Smooth muscle cell (in vitro differentiated cells): ENCODE results near the gene CACNA1D. TPM values are rescaled to one million over a fixed set of nuclear protein-coding genes. Genes with fewer than 3 reads are reported as not detected.
A peak's percentile ranks its signal among the peaks of the same experiment; 100 is the strongest.

Experiments used
- DNase-seq: peaks from one replicate; lab custom pipeline; 2025; ENCODE audit not compliant: unreplicated experiment; lab: John Stamatoyannopoulos, UW
- H2AFZ ChIP-seq: fragments of 200-600 bp; sonication (generic); 2 replicates; pipeline ENCODE4 v1.6.0; 2016; ENCODE audit warnings: antibody characterized with exemption, low read depth, mild to moderate bottlenecking
- H3F3A ChIP-seq: fragments of 200-600 bp; sonication (generic); 2 replicates; pipeline ENCODE4 v1.6.0; 2017; ENCODE audit warnings: antibody characterized with exemption, low read depth
- H3K27ac ChIP-seq: fragments of 200-600 bp; sonication (generic); 2 replicates; pipeline ENCODE4 v1.5.1; 2016; ENCODE audit warnings: low read depth, mild to moderate bottlenecking
- H3K27me3 ChIP-seq: fragments of 200-600 bp; sonication (generic); 2 replicates; pipeline ENCODE4 v1.6.1; 2016; ENCODE audit warnings: low read depth, mild to moderate bottlenecking
- H3K36me3 ChIP-seq: fragments of 200-600 bp; sonication (generic); 2 replicates; pipeline ENCODE4 v1.5.1; 2016; ENCODE audit warnings: low read depth
- H3K4me1 ChIP-seq: fragments of 200-600 bp; sonication (generic); 2 replicates; pipeline ENCODE4 v1.5.1; 2016; ENCODE audit warnings: low read depth
- H3K4me2 ChIP-seq: fragments of 200-600 bp; sonication (generic); 2 replicates; pipeline ENCODE4 v1.6.0; 2016; ENCODE audit warnings: mild to moderate bottlenecking
- H3K4me3 ChIP-seq: fragments of 200-600 bp; sonication (generic); 2 replicates; pipeline ENCODE4 v1.5.1; 2016; ENCODE audit warnings: mild to moderate bottlenecking
- H3K79me2 ChIP-seq: fragments of 200-600 bp; sonication (generic); 2 replicates; pipeline ENCODE4 v1.6.0; 2016; ENCODE audit warnings: low read depth, mild to moderate bottlenecking
- H3K9ac ChIP-seq: fragments of 200-600 bp; sonication (generic); 2 replicates; pipeline ENCODE4 v1.6.0; 2016; ENCODE audit warnings: low read depth
- H3K9me3 ChIP-seq: fragments of 200-600 bp; sonication (generic); replicated peaks from 2 replicates; pipeline ENCODE4 v1.5.1; 2016; ENCODE audit warnings: low read depth
- H4K20me1 ChIP-seq: fragments of 200-600 bp; sonication (generic); 2 replicates; pipeline ENCODE4 v1.6.0; 2016; ENCODE audit warnings: low read depth
- CTCF ChIP-seq: fragments of 200-600 bp; sonication (generic); IDR thresholded peaks from 2 replicates; pipeline ENCODE4 v1.5.1; 2017; ENCODE audit warnings: borderline replicate concordance, mild to moderate bottlenecking, antibody characterized with exemption; ENCODE audit not compliant: insufficient read depth, poor library complexity, severe bottlenecking
- WGBS: methylation state at CpG from one replicate; pipeline ENCODE4 v1.1.7; 2016; ENCODE audit warnings: low lambda C conversion rate; 5-methylcytosine and 5-hydroxymethylcytosine counted together
- polyA plus RNA-seq: library from polyadenylated mRNA; unstranded; fragments of >200 nt; fragmentation: Nextera tagmentation; extraction: Ambion mirVana; gene quantifications from 2 replicates; pipeline ENCODE4 v1.2.1, GENCODE V29; 2016
- total RNA-seq: library from RNA; depleted of rRNA; stranded (reverse); fragments of >200 nt; gene quantifications from 2 replicates; pipeline ENCODE4 v1.2.3, GENCODE V29; 2014

CACNA1D gene
- total and polyA plus RNA-seq, 2 experiments from 2014 or later = 0.63 to 1.4 TPM

GRCh38 chr3:53709860-53710674 is 215.7 kb downstream of the CACNA1D start:
- no peaks in the 10 kb centered on the region for H3K36me3 ChIP-seq
- no peaks in the 10 kb centered on the region for H3F3A ChIP-seq
- no peak overlapping the region for H3K27ac ChIP-seq
- TF ChIP-seq CTCF = peak; percentile 84
- peaks cover 42% of the 10 kb centered on the region for H3K27me3 ChIP-seq
- DNase-seq = peak; percentile 18
- no peak overlapping the region for H3K4me3 ChIP-seq
- no peaks in the 10 kb centered on the region for H3K79me2 ChIP-seq
- H4K20me1 ChIP-seq = no peaks in the 10 kb centered on the region
- WGBS = 13% methylated on average over 11 of the region's 11 CpGs
- H2AFZ ChIP-seq = no peak overlapping the region
- H3K4me2 ChIP-seq = no peak overlapping the region
- peaks cover 8% of the 10 kb centered on the region for H3K4me1 ChIP-seq
- H3K9me3 ChIP-seq = no peaks in the 10 kb centered on the region
- no peak overlapping the region for H3K9ac ChIP-seq

- H4K20me1 ChIP-seq = no peaks in the 10 kb centered on the region
- 87% methylated on average over 6 of the region's 6 CpGs for WGBS
- no peak for TF ChIP-seq CTCF
Observed at GRCh38 chr3:53711387-53711786, 217.0 kb downstream of the CACNA1D start.

GRCh38 chr3:53712817-53713388 is 218.5 kb downstream of the CACNA1D start:
- Histone ChIP-seq H3K27ac (no peak overlapping the region), H3K36me3 (no peaks in the 10 kb centered on the region), H3K79me2 (no peaks in the 10 kb centered on the region), H3F3A (no peaks in the 10 kb centered on the region), H3K4me3 (no peak overlapping the region), H3K4me1 (peaks cover 10% of the 10 kb centered on the region), H3K9ac (no peak overlapping the region), H3K9me3 (no peaks in the 10 kb centered on the region), H3K27me3 (peaks cover 57% of the 10 kb centered on the region), H2AFZ (no peak overlapping the region), H4K20me1 (no peaks in the 10 kb centered on the region), H3K4me2 (no peak overlapping the region)
- whole genome bisulfite sequencing = 90% methylated on average over 4 of the region's 4 CpGs
- DNase-seq = no peak
- no peak for TF ChIP-seq CTCF

More at GRCh38 chr3:53711387-53711786, 217.0 kb downstream of the CACNA1D start:
- Histone ChIP-seq H3K27ac (no peak overlapping the region), H3K9ac (no peak overlapping the region), H3K4me3 (no peak overlapping the region), H3K36me3 (no peaks in the 10 kb centered on the region), H3K9me3 (no peaks in the 10 kb centered on the region), H2AFZ (no peak overlapping the region), H3K4me2 (no peak overlapping the region), H3K79me2 (no peaks in the 10 kb centered on the region), H3K27me3 (peaks cover 42% of the 10 kb centered on the region), H3F3A (no peaks in the 10 kb centered on the region), H3K4me1 (peaks cover 9% of the 10 kb centered on the region)
- no peak for DNase-seq

GRCh38 chr3:53713626-53714025 is 219.2 kb downstream of the CACNA1D start:
- Histone ChIP-seq H2AFZ (no peak overlapping the region), H3K27me3 (peaks cover 60% of the 10 kb centered on the region), H3F3A (no peaks in the 10 kb centered on the region), H3K36me3 (no peaks in the 10 kb centered on the region), H4K20me1 (no peaks in the 10 kb centered on the region), H3K9ac (no peak overlapping the region), H3K79me2 (no peaks in the 10 kb centered on the region), H3K9me3 (no peaks in the 10 kb centered on the region), H3K4me1 (peaks cover 10% of the 10 kb centered on the region), H3K4me3 (no peak overlapping the region), H3K27ac (no peak overlapping the region), H3K4me2 (no peak overlapping the region)
- 86% methylated on average over 2 of the region's 2 CpGs for WGBS
- TF ChIP-seq CTCF = no peak
- DNase-seq = no peak
